Choroid plexus epithelial cell (primary cell): ENCODE measurements around the gene ZSCAN16.
A peak's percentile ranks its signal among the peaks of the same experiment; 100 is the strongest.
"Not testable (repeated sequence)": the region's sequence is repeated elsewhere in the genome, so short reads cannot be mapped to it uniquely, and the experiment has no call there.

Source experiments
- DNase-seq: peaks from one replicate; pipeline ENCODE4 v3.0.0-alpha.2; 2010; ENCODE audit warnings: low read depth
- H3K4me3 ChIP-seq: 2 replicates; pipeline ENCODE4 v1.5.1; 2011; ENCODE audit warnings: low read depth, mild to moderate bottlenecking, control low read depth, low read length, moderate library complexity
- TF ChIP-seq, protein P1 (sequence below): conservative IDR thresholded peaks from 2 replicates; pipeline ENCODE4 v1.5.1; 2011; ENCODE audit warnings: low read depth, mild to moderate bottlenecking, control low read depth, inconsistent platforms, low read length, moderate library complexity

ZSCAN16 gene

DNA sequence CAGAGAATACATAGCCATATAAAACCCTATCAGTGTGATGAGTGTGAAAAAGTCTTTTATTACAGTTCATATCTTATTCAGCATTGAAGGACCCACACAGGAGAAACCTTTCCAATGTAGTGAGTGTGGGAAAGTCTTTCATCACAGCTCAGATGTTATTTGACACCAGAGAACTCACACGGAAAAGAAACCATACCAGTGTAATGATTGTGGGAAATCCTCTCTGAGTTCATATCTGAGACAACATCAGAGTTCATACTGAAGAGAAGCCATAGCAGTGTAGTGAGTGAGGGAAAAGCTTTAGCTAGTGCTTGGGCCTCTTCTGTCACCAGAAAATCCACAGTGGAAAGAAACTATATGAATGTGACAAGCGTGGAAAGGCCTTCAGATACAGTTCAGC lies 8.6 kb upstream of the ZSCAN16 start:
- no peak overlapping the region for H3K4me3 ChIP-seq
- TF ChIP-seq, protein P1, sequence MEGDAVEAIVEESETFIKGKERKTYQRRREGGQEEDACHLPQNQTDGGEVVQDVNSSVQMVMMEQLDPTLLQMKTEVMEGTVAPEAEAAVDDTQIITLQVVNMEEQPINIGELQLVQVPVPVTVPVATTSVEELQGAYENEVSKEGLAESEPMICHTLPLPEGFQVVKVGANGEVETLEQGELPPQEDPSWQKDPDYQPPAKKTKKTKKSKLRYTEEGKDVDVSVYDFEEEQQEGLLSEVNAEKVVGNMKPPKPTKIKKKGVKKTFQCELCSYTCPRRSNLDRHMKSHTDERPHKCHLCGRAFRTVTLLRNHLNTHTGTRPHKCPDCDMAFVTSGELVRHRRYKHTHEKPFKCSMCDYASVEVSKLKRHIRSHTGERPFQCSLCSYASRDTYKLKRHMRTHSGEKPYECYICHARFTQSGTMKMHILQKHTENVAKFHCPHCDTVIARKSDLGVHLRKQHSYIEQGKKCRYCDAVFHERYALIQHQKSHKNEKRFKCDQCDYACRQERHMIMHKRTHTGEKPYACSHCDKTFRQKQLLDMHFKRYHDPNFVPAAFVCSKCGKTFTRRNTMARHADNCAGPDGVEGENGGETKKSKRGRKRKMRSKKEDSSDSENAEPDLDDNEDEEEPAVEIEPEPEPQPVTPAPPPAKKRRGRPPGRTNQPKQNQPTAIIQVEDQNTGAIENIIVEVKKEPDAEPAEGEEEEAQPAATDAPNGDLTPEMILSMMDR, result no peak
- DNase-seq, result no peak

DNA sequence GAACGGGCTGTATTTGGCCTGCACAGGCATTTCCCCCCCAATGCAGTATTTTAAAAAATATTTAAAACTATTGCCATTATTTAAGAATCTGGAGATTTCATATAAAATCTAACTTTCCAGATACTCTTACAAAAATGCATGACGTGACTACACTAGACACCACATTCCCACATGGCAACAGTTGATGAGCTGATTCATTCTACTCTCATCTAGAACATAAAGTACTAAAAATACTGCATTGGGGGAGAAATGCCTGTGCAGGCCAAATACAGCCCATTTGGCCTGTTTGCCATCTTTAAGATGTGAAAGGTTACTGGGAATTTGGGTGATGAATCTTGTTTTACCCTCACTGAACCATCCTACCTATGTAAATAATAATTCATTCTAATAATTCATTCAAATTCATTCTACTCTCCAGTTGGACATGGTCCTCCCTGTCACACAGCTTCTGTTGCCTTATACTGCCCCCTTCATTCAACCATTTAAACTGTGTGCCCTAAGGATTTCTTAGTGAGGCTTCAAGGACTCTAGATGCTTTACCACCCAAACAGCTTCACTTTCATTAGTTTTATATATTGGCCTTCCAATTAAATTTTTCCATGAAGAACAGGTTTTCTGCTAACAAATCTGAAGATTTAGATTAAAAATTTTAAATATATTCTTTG lies 6.9 kb upstream of the ZSCAN16 start:
- no peak for DNase-seq
- no peak overlapping the region for H3K4me3 ChIP-seq
- TF ChIP-seq, protein P1, result no peak

GRCh38 chr6:28118217-28118616 lies 6.2 kb upstream of the ZSCAN16 start:
- no peak for DNase-seq
- H3K4me3 ChIP-seq, result no peak overlapping the region
- TF ChIP-seq, protein P1, result no peak

DNA sequence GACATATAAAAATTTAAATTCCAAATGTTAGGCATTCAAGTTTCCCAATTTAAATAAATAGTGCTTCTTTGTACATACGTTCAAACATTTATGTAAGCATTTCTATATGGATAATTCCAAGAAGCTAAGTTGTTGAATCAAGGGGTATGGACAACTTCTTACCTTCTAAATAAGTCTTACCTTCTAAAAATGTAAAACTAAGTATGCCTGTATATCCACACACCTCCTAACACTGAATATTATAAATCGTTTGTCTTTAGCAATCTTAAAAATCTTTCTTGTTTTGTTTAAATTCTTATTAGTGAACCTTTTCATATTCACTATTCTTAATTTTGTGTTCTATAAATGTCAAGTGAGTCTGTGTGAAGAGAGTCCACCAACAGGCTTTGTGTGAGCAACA lies 2.5 kb upstream of the ZSCAN16 start:
- TF ChIP-seq, protein P1, result no peak
- H3K4me3 ChIP-seq, result no peak overlapping the region
- DNase-seq, result no peak

DNA sequence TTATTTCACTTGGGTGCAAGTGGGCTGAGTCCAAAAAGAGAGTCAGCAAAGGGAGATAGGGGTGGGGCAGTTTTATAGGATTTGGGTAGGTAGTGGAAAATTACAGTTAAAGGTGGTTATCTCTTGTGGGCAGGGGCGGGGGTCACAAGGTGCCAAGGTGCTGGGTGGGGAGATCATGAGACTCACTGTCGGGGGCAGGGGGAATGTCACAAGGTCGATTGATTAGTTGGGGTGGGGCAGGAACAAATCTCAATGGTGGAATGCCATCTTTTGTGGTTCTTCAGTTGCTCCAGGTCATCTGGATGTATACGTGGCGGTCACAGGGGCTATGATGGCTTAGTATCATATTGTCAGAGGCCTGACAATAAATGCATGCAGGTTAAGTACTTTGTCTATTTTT lies 2.1 kb upstream of the ZSCAN16 start:
- H3K4me3 ChIP-seq, DNase-seq: not testable (repeated sequence)

- TF ChIP-seq, protein P1, result no peak
- DNase-seq, result no peak
- peak overlapping the region; percentile 82 for H3K4me3 ChIP-seq
Measured at GRCh38 chr6:28124971-28125353, 553 bp downstream of the ZSCAN16 start.

- H3K4me3 ChIP-seq, result no peak overlapping the region
- TF ChIP-seq, protein P1, result no peak
- no peak for DNase-seq
Measured at GRCh38 chr6:28125401-28125800, 992 bp downstream of the ZSCAN16 start.
